Large intestine (tissue), 3 donors: ENCODE results near the gene ARHGAP24. TPM values are rescaled to one million over a fixed set of nuclear protein-coding genes. Genes with fewer than 3 reads are reported as not detected.

Experiments
- DNase-seq, 2 donors: peaks; one replicate each; pipeline versions ENCODE4 v3.0.0 to v3.0.0-alpha.2; 2013
- H3K27ac ChIP-seq: one replicate; pipeline ENCODE4 v1.5.1; 2013; ENCODE audit warnings: low read length
- H3K27me3 ChIP-seq: 2 replicates; pipeline ENCODE4 v1.6.1; 2013; ENCODE audit warnings: low read length; ENCODE audit not compliant: control insufficient read depth, insufficient read depth
- H3K36me3 ChIP-seq: 2 replicates; pipeline ENCODE4 v1.6.1; 2013; ENCODE audit warnings: low read length; ENCODE audit not compliant: control insufficient read depth, insufficient read depth
- H3K4me1 ChIP-seq: one replicate; pipeline ENCODE4 v1.6.1; 2013; ENCODE audit warnings: low read length; ENCODE audit not compliant: control insufficient read depth, insufficient read depth
- H3K4me3 ChIP-seq: one replicate; pipeline ENCODE4 v1.5.1; 2013; ENCODE audit warnings: low read length
- H3K9me3 ChIP-seq: one replicate; pipeline ENCODE4 v1.6.1; 2013; ENCODE audit warnings: mild to moderate bottlenecking, low read depth, low read length, moderate library complexity; ENCODE audit not compliant: control insufficient read depth
- WGBS: methylation state at CpG from one replicate; pipeline ENCODE4 v1.1.5; 2013; ENCODE audit warnings: low lambda C conversion rate; ENCODE audit not compliant: insufficient coverage; 5-methylcytosine and 5-hydroxymethylcytosine counted together
- polyA plus RNA-seq: library from polyadenylated mRNA; unstranded; fragments of 120-200 nt; gene quantifications from one replicate; pipeline ENCODE4 v1.2.1, GENCODE V29; 2013

ARHGAP24 gene
- polyA plus RNA-seq, 1 donor: 6.7 TPM

DNA sequence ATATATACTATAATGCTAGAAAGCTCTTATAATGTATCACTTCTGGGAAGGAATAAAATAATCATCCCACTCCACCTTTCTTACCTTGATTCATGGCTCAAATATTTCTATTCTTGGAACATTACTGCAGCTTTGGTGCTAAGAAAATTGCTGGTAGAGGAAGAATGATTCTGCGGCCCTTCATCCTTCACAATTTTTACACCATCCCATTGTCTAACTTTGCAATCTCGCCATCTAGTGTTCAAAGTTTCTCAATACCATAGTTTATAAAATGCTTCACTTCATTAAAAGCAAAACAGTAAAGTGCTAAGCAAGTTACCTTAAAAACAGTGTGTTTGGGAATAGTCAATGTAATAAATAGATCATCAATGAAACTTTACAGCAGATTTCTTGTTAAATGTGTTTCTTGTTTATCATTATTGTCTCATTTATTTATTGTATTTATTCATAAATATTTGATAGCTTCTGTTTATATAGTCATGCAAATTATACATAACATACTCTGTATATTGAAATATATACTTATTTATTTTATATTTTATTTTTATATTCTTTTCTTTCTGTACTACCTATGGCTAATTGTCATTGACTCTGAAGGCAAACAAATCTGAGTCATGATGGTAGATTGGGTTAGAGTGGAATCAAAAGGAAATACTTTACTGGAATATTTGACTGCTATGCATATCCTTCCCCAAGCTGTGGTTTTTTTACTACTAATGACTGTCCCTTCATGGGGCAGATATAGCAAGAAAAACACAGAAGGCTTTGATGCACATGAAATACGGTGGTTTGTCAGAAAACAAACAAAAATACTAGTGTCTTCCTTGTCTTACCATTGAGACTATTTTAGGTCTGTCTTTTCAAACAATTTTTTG is 494.2 kb downstream of the ARHGAP24 start:
- 48% methylated on average over 3 of the region's 3 CpGs for WGBS
- DNase-seq: peak; percentile 14 to 29

DNA sequence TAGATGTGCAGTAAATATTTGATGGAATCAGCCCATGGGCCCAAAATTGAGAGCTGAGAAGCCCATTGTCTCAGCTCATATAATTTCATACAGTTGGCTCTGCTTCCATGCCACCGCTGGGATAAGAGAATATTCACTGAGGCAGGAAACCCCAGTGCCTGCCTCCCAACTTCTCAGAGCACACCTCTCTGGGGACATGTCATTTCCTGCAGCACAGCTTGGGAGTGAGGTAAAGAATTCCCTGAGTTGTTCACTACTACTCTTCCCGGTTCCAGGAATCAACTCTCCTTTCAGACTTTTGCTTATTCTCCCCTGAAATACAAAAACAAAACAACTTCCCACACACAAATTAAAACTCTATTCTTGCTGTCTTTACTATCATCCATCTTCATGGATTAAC is 495.6 kb downstream of the ARHGAP24 start:
- 100% methylated on average over 1 of the region's 2 CpGs for WGBS
- Histone ChIP-seq H3K27ac (no peak overlapping the region), H3K4me1 (no peaks in the 10 kb centered on the region), H3K27me3 (no peaks in the 10 kb centered on the region), H3K36me3 (no peaks in the 10 kb centered on the region), H3K4me3 (no peak overlapping the region), H3K9me3 (no peaks in the 10 kb centered on the region)
- no peak for DNase-seq

More for the DNA sequence above, 494.2 kb downstream of the ARHGAP24 start:
- Histone ChIP-seq H3K4me3 (no peak overlapping the region), H3K4me1 (no peaks in the 10 kb centered on the region), H3K27ac (no peak overlapping the region), H3K9me3 (no peaks in the 10 kb centered on the region), H3K27me3 (no peaks in the 10 kb centered on the region), H3K36me3 (no peaks in the 10 kb centered on the region)

DNA sequence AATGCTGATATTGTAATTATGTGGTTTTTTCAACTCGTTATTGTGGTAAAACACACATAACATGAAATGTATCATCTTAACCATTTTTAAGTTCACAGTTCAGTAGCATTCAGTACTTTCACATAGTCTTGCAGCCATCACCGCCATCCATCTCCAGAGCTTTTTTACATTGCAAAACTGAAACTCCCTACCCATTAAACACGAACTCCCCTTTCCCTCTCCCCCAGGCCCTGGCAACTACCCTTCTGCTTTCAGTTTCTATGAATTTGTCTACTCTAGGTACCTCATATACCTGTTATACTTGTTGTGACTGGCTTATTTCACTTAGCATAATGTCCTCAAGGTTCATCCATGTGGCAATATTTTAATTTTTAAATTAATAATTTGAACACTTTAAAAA is 504.3 kb downstream of the ARHGAP24 start:
- 100% methylated on average over 1 of the region's 3 CpGs for WGBS
- no peaks in the 10 kb centered on the region for H3K36me3 ChIP-seq
- no peak overlapping the region for H3K27ac ChIP-seq
- H3K4me3 ChIP-seq: no peak overlapping the region
- no peaks in the 10 kb centered on the region for H3K9me3 ChIP-seq
- no peaks in the 10 kb centered on the region for H3K4me1 ChIP-seq
- DNase-seq: no peak
- no peaks in the 10 kb centered on the region for H3K27me3 ChIP-seq

DNA sequence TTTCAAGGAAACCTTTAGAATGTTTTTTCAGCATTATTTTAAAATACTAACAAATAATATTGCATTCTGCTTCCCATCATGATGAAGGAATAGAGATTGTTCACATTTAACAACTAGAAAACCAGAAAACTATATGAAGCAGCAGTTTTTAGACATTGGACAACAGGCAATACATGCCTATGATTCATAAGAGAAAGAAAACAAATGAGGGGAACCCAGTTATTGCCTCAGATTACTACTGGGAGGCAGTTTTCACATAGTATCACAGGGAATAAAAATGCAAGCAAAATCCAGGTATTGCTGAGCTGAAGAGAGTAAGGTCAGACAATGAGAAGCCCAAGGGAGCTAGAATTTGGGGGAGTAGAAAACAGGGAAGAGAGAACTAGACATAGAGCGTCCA is 511.3 kb downstream of the ARHGAP24 start:
- no peak overlapping the region for H3K27ac ChIP-seq
- no peaks in the 10 kb centered on the region for H3K4me1 ChIP-seq
- no peaks in the 10 kb centered on the region for H3K27me3 ChIP-seq
- no peak for DNase-seq
- WGBS: 100% methylated on average over 1 of the region's 1 CpG
- no peaks in the 10 kb centered on the region for H3K36me3 ChIP-seq
- no peak overlapping the region for H3K4me3 ChIP-seq
- H3K9me3 ChIP-seq: no peaks in the 10 kb centered on the region

DNA sequence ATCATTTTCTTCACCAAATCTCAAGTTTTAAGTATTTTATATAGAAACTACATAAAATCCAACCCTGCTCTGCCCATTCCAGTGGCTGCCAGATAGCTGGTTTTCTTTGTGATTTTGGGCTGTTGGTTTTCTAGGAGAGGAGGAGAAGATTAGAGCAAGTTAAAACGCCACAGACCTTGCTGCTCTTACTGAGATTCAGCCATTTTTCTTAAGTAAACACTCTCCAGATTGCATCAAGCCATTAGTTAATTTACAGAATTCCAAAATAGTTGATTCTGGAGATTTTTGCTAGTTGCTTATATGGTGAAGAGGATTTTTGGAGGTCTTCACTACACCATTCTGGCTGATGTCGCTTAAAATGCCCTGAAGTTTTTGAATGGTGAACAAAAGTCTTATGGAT is 518.7 kb downstream of the ARHGAP24 start:
- H3K4me1 ChIP-seq: no peaks in the 10 kb centered on the region
- no peaks in the 10 kb centered on the region for H3K9me3 ChIP-seq
- H3K27me3 ChIP-seq: no peaks in the 10 kb centered on the region
- H3K36me3 ChIP-seq: no peaks in the 10 kb centered on the region
- no peak overlapping the region for H3K4me3 ChIP-seq
- WGBS: no CpG with 5 or more reads among the region's 2 CpGs
- no peak overlapping the region for H3K27ac ChIP-seq
- no peak for DNase-seq

DNA sequence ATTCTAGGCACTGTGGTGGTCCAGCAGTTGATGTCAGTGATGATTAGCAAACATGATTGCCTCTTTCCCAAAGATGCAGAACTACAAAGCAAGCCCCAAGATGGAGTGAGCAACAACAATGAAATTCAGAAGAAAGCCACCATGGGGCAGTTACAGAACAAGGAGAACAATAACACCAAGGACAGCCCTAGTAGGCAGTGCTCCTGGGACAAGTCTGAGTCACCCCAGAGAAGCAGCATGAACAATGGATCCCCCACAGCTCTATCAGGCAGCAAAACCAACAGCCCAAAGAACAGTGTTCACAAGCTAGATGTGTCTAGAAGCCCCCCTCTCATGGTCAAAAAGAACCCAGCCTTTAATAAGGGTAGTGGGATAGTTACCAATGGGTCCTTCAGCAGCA is 519.6 kb downstream of the ARHGAP24 start:
- Histone ChIP-seq H3K4me3 (no peak overlapping the region), H3K9me3 (no peaks in the 10 kb centered on the region), H3K4me1 (no peaks in the 10 kb centered on the region), H3K36me3 (no peaks in the 10 kb centered on the region), H3K27ac (no peak overlapping the region), H3K27me3 (no peaks in the 10 kb centered on the region)
- DNase-seq: no peak

DNA sequence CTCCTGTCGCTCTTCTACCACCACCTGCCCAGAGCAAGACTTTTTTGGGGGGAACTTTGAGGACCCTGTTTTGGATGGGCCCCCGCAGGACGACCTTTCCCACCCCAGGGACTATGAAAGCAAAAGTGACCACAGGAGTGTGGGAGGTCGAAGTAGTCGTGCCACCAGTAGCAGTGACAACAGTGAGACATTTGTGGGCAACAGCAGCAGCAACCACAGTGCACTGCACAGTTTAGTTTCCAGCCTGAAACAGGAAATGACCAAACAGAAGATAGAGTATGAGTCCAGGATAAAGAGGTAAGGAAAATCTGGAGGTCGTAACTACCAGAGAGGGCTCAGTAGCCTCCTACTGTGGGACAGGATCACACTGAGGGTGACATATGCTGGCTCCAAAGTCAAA is 520.4 kb downstream of the ARHGAP24 start:
- Histone ChIP-seq H3K4me1 (no peaks in the 10 kb centered on the region), H3K27ac (no peak overlapping the region), H3K4me3 (no peak overlapping the region), H3K9me3 (no peaks in the 10 kb centered on the region), H3K27me3 (no peaks in the 10 kb centered on the region), H3K36me3 (no peaks in the 10 kb centered on the region)
- no peak for DNase-seq
- WGBS: no CpG with 5 or more reads among the region's 6 CpGs

DNA sequence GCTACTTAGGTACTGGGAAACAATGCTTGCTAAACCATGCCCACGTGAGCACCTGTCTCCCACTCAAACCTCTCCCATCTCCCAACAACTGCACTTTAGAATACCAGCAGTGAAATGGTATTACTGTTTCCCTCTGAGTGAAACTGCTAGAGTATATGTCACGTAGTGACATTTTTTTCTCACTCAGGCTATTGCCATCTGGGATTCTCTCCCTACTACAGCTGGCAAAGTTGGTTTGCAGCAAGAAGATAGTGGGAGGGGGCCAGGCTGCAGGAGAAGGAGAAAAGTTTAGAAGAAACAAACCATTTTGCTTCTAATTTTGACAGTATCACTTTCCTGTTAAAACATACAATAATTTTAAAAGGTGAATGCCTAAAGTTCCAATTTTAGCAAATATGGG is 526.6 kb downstream of the ARHGAP24 start:
- Histone ChIP-seq H3K27ac (no peak overlapping the region), H3K36me3 (no peaks in the 10 kb centered on the region), H3K27me3 (no peaks in the 10 kb centered on the region), H3K4me1 (no peaks in the 10 kb centered on the region), H3K4me3 (no peak overlapping the region), H3K9me3 (no peaks in the 10 kb centered on the region)
- WGBS: no CpG with 5 or more reads among the region's 2 CpGs
- DNase-seq: no peak

DNA sequence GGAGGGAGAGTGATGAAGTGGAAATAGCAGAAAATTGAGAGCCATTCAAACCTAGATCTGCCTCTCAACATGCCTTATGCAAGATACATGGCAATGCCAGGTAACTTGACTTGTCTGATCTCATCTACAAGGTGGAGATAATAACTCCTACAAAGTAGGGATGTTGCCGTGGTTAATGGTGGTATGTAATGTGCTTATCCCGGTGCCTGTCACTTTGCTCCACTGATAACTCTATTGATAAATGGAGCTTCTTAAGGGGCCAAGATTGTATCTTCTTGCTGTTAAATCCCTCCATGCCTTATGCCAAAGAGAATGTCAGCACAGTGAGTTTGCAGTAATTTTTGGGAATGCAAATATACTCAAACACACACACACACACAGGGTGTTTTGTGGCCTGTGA is 529.1 kb downstream of the ARHGAP24 start:
- no peak overlapping the region for H3K4me3 ChIP-seq
- no peaks in the 10 kb centered on the region for H3K9me3 ChIP-seq
- no peak for DNase-seq
- no peaks in the 10 kb centered on the region for H3K27me3 ChIP-seq
- no peak overlapping the region for H3K27ac ChIP-seq
- H3K4me1 ChIP-seq: no peaks in the 10 kb centered on the region
- H3K36me3 ChIP-seq: no peaks in the 10 kb centered on the region
- no CpG with 5 or more reads among the region's 2 CpGs for WGBS

DNA sequence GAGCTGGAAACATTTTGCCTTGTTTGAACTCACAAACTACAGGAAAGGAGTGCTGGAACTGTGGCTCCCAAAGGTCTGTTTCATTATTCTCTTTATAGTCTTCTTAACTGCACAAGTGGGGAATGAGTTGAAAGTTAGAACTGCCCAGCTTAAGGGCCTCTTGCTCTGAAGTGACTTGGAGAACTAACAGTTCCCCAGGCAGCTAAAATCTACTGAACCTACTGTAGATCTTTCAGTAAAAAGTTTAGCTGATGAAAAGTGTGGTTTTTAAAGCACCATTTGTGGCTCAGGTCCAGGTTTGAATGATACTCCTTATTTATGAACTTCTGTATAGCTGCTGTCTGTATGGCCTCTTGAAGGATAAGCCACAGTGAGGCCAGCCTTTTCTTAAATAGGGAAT is 531.1 kb downstream of the ARHGAP24 start:
- H3K27ac ChIP-seq: no peak overlapping the region

DNA sequence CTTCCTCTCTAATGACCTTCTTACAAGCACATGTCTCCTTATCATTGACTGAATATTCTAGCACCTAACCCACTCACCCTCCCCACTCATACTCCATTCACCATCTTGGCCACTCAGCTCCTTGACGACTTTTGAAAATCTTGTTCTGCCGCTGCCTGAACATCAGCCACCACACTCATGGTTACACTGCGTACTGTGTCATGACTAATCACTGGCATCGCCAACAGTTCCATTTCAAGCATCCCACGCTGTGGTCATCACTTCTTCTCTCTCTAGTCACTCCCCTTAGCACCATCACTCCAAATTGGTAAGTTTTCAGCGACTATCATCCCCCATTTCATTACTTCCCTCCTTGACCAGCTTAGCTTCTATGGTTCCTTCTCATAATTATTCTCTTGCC is 532.1 kb downstream of the ARHGAP24 start:
- DNase-seq: no peak
- WGBS: 93% methylated on average over 3 of the region's 6 CpGs
- Histone ChIP-seq H3K36me3 (no peaks in the 10 kb centered on the region), H3K4me3 (no peak overlapping the region), H3K27me3 (no peaks in the 10 kb centered on the region), H3K27ac (no peak overlapping the region), H3K4me1 (no peaks in the 10 kb centered on the region), H3K9me3 (no peaks in the 10 kb centered on the region)

More for the DNA sequence above, 531.1 kb downstream of the ARHGAP24 start:
- DNase-seq: no peak
- no peak overlapping the region for H3K4me3 ChIP-seq
- no peaks in the 10 kb centered on the region for H3K4me1 ChIP-seq
- no peaks in the 10 kb centered on the region for H3K27me3 ChIP-seq
- H3K9me3 ChIP-seq: no peaks in the 10 kb centered on the region
- H3K36me3 ChIP-seq: no peaks in the 10 kb centered on the region
